IMR-90 (cell line): ENCODE measurements around the gene VIT. TPM values are rescaled to one million over a fixed set of nuclear protein-coding genes. Genes with fewer than 3 reads are reported as not detected.
A peak's percentile ranks its signal among the peaks of the same experiment; 100 is the strongest.

Source experiments
- ATAC-seq: fragments of 200-7000 bp; cut with Tn5 transposase; 2 replicates; pipeline ENCODE4 v1.9.1; 2020; ENCODE audit warnings: low read depth, mild to moderate bottlenecking, moderate library complexity
- BruUV-seq: library from RNA; stranded (reverse); fragments of 400-500 nt; replicated peaks from 2 replicates; lab custom pipeline; 2021; lab: Mats Ljungman, UMichigan
- CTCF ChIA-PET: fragments of 300-600 bp; formaldehyde crosslinking; extraction: SDS; loops from one replicate; lab custom pipeline; 2021; ENCODE audit warnings: antibody characterized with exemption; lab: Yijun Ruan, JAX
- POLR2A ChIA-PET: fragments of 300-600 bp; sonication (Branson Sonifier 250); formaldehyde crosslinking; loops from one replicate; lab custom pipeline; 2022; ENCODE audit warnings: antibody characterized with exemption; ENCODE audit not compliant: unreplicated experiment; lab: Charles Lee
- DNase-seq: peaks from one replicate; pipeline ENCODE4 v3.0.0; 2013
- H2AFZ ChIP-seq: replicated peaks from 2 replicates; pipeline ENCODE3; 2013; ENCODE audit warnings: low read length, mild to moderate bottlenecking; ENCODE audit not compliant: poor library complexity
- H2AK5ac ChIP-seq: 2 replicates; pipeline ENCODE4 v1.6.1; 2013; ENCODE audit warnings: low read depth, low read length, inconsistent platforms
- H2AK9ac ChIP-seq: replicated peaks from 2 replicates; pipeline ENCODE3; 2013; ENCODE audit warnings: mild to moderate bottlenecking, low read depth, low read length, moderate library complexity; ENCODE audit not compliant: poor library complexity
- H2BK120ac ChIP-seq: 2 replicates; pipeline ENCODE4 v1.6.1; 2013; ENCODE audit warnings: low read depth, low read length, inconsistent platforms
- H2BK15ac ChIP-seq: 3 replicates; pipeline ENCODE4 v1.6.1; 2013; ENCODE audit warnings: low read depth, low read length, inconsistent platforms
- H2BK20ac ChIP-seq: 2 replicates; pipeline ENCODE4 v1.6.1; 2013; ENCODE audit warnings: low read depth, mild to moderate bottlenecking, inconsistent platforms, low read length, moderate library complexity
- H2BK5ac ChIP-seq: 2 replicates; pipeline ENCODE4 v1.6.1; 2013; ENCODE audit warnings: mild to moderate bottlenecking, low read depth, low read length, inconsistent platforms; ENCODE audit not compliant: poor library complexity, severe bottlenecking
- H3K14ac ChIP-seq: replicated peaks from 2 replicates; pipeline ENCODE4 v1.6.1; 2013; ENCODE audit warnings: low read depth, low read length, inconsistent platforms
- H3K18ac ChIP-seq: 2 replicates; pipeline ENCODE4 v1.6.1; 2013; ENCODE audit warnings: low read depth, low read length, control low read depth
- H3K23ac ChIP-seq: 2 replicates; pipeline ENCODE4 v1.6.1; 2013; ENCODE audit warnings: low read depth, low read length, inconsistent platforms
- H3K27ac ChIP-seq: 2 replicates; pipeline ENCODE4 v1.5.1; 2013; ENCODE audit warnings: mild to moderate bottlenecking, control low read depth, low read length; ENCODE audit not compliant: insufficient read depth
- H3K27me3 ChIP-seq: 2 replicates; pipeline ENCODE4 v1.6.1; 2013; ENCODE audit warnings: low read length; ENCODE audit not compliant: control insufficient read depth, insufficient read depth
- H3K36me3 ChIP-seq: 2 replicates; pipeline ENCODE4 v1.6.1; 2013; ENCODE audit warnings: low read length, mixed read lengths; ENCODE audit not compliant: control insufficient read depth, insufficient read depth
- H3K4ac ChIP-seq: 2 replicates; pipeline ENCODE4 v1.6.1; 2013; ENCODE audit warnings: low read depth, low read length, inconsistent platforms
- H3K4me1 ChIP-seq: 2 replicates; pipeline ENCODE4 v1.6.1; 2013; ENCODE audit warnings: low read length, mixed read lengths; ENCODE audit not compliant: control insufficient read depth, insufficient read depth
- H3K4me2 ChIP-seq: 2 replicates; pipeline ENCODE4 v1.6.1; 2013; ENCODE audit warnings: low read depth, mild to moderate bottlenecking, control low read depth, low read length, moderate library complexity
- H3K4me3 ChIP-seq: 2 replicates; pipeline ENCODE4 v1.5.1; 2013; ENCODE audit warnings: low read depth, mild to moderate bottlenecking, control low read depth, low read length, moderate library complexity; ENCODE audit not compliant: insufficient read depth
- H3K56ac ChIP-seq: 2 replicates; pipeline ENCODE4 v1.6.1; 2013; ENCODE audit warnings: low read length, inconsistent platforms; ENCODE audit not compliant: insufficient read depth; ENCODE audit errors: extremely low read depth
- H3K79me1 ChIP-seq, 2 experiments: 2 replicates each; pipeline ENCODE4 v1.6.1; 2013; ENCODE audit warnings: low read length in 2 of 2, inconsistent platforms in 1 of 2, low read depth in 1 of 2
- H3K9ac ChIP-seq: 2 replicates; pipeline ENCODE4 v1.6.1; 2013; ENCODE audit warnings: low read depth, low read length, control low read depth
- H3K9me1 ChIP-seq: 2 replicates; pipeline ENCODE4 v1.6.1; 2013; ENCODE audit warnings: low read length, inconsistent platforms; ENCODE audit not compliant: insufficient read depth
- H3K9me3 ChIP-seq: 2 replicates; pipeline ENCODE4 v1.6.1; 2013; ENCODE audit warnings: low read length; ENCODE audit not compliant: control insufficient read depth, insufficient read depth
- H4K20me1 ChIP-seq: 2 replicates; pipeline ENCODE4 v1.6.1; 2013; ENCODE audit warnings: low read length, inconsistent platforms; ENCODE audit not compliant: insufficient read depth
- H4K5ac ChIP-seq: 2 replicates; pipeline ENCODE4 v1.6.1; 2013; ENCODE audit warnings: mild to moderate bottlenecking, low read depth, low read length, control low read depth
- H4K8ac ChIP-seq, 2 experiments: 2 replicates each; pipeline ENCODE4 v1.6.1; 2013; ENCODE audit warnings: low read depth in 2 of 2, low read length in 2 of 2, control low read depth in 1 of 2, inconsistent platforms in 1 of 2
- H4K91ac ChIP-seq: 2 replicates; pipeline ENCODE4 v1.6.1; 2013; ENCODE audit warnings: low read depth, low read length, inconsistent platforms; ENCODE audit not compliant: insufficient read depth
- BHLHE40 ChIP-seq: fragments of 150-350 bp; IDR thresholded peaks from 2 replicates; pipeline ENCODE4 v1.6.1; 2016; ENCODE audit warnings: mild to moderate bottlenecking, low read depth, low read length
- CEBPB ChIP-seq: IDR thresholded peaks from 2 replicates; pipeline ENCODE4 v1.6.1; 2012; ENCODE audit warnings: low read depth, low read length, improper control_type of control experiment
- CHD1 ChIP-seq: IDR thresholded peaks from 2 replicates; pipeline ENCODE4 v1.6.1; 2012; ENCODE audit warnings: low read depth, low read length, improper control_type of control experiment
- ELK1 ChIP-seq: fragments of 150-350 bp; IDR thresholded peaks from 2 replicates; pipeline ENCODE4 v1.6.1; 2016; ENCODE audit warnings: low read depth, mild to moderate bottlenecking, low read length, moderate library complexity, borderline replicate concordance
- FOS ChIP-seq: fragments of 150-350 bp; IDR thresholded peaks from 2 replicates; pipeline ENCODE4 v1.6.1; 2016; ENCODE audit warnings: low read depth, low read length
- MAFK ChIP-seq: IDR thresholded peaks from 2 replicates; pipeline ENCODE4 v1.6.1; 2012; ENCODE audit warnings: low read depth, low read length, improper control_type of control experiment
- MAZ ChIP-seq: IDR thresholded peaks from 2 replicates; pipeline ENCODE4 v1.6.1; 2012; ENCODE audit warnings: low read depth, mild to moderate bottlenecking, low read length, improper control_type of control experiment, moderate library complexity, borderline replicate concordance
- MXI1 ChIP-seq: IDR thresholded peaks from 2 replicates; pipeline ENCODE4 v1.6.1; 2012; ENCODE audit warnings: low read depth, mild to moderate bottlenecking, low read length, moderate library complexity, borderline replicate concordance
- NFE2L2 ChIP-seq: fragments of 150-350 bp; IDR thresholded peaks from 2 replicates; pipeline ENCODE4 v1.6.1; 2016; ENCODE audit warnings: low read depth, mild to moderate bottlenecking, low read length
- POLR2A ChIP-seq: IDR thresholded peaks from 2 replicates; pipeline ENCODE4 v1.6.1; 2012; ENCODE audit warnings: mild to moderate bottlenecking, low read depth, low read length
- RAD21 ChIP-seq: IDR thresholded peaks from 2 replicates; pipeline ENCODE4 v1.6.1; 2012; ENCODE audit warnings: low read length, improper control_type of control experiment
- RCOR1 ChIP-seq: IDR thresholded peaks from 2 replicates; pipeline ENCODE4 v1.6.1; 2012; ENCODE audit warnings: mild to moderate bottlenecking, low read length, improper control_type of control experiment; ENCODE audit not compliant: insufficient replicate concordance
- RFX5 ChIP-seq: IDR thresholded peaks from 2 replicates; pipeline ENCODE4 v1.8.0; 2012; ENCODE audit warnings: low read depth, mild to moderate bottlenecking, low read length, moderate library complexity
- SMC3 ChIP-seq: fragments of 150-350 bp; IDR thresholded peaks from 2 replicates; pipeline ENCODE4 v1.6.1; 2016; ENCODE audit warnings: low read depth, mild to moderate bottlenecking, antibody characterized with exemption, low read length, moderate library complexity
- WGBS, 2 experiments: methylation state at CpG; one replicate each; pipeline versions ENCODE4 v1.1.5 to v1.1.7; 2013; ENCODE audit warnings: missing lambda C conversion rate in 2 of 2; ENCODE audit not compliant: insufficient read length in 1 of 2; ENCODE audit errors: extremely low coverage in 2 of 2; 5-methylcytosine and 5-hydroxymethylcytosine counted together
- dilution Hi-C: fragments of 300-500 bp; cut with HindIII; formaldehyde crosslinking; loops from one replicate; pipeline ENCODE4 v1.14.3; 2018; ENCODE audit warnings: low sequenced_read_pairs; ENCODE audit not compliant: unreplicated experiment
- in situ Hi-C: fragments of 300-500 bp; cut with MboI; formaldehyde crosslinking; loops from 3 replicates; pipeline ENCODE4 v1.14.3; 2019; ENCODE audit warnings: low sequenced_read_pairs, inconsistent platforms, mixed read lengths
- intact Hi-C: fragments of 100-400 bp; cut with micrococcal nuclease; formaldehyde crosslinking; loops from 2 replicates; pipeline ENCODE4 v1.10.0; 2022
- polyA plus RNA-seq, 3 experiments: library from polyadenylated mRNA; depleted of rRNA; stranded (reverse); fragments of >200 nt; gene quantifications; 2 replicates each; pipeline ENCODE4 v1.2.3, GENCODE V29; 2012; ENCODE audit warnings: low replicate concordance in 1 of 3
- total RNA-seq: library from RNA; depleted of rRNA; stranded (reverse); fragments of >200 nt; gene quantifications from 2 replicates; pipeline ENCODE4 v1.2.3, GENCODE V29; 2012
- TF ChIP-seq, protein P1 (sequence below): fragments of 150-350 bp; IDR thresholded peaks from 2 replicates; pipeline ENCODE4 v1.6.1; 2017; ENCODE audit warnings: mild to moderate bottlenecking, antibody characterized with exemption, low read length, low read depth

The VIT gene
- total and polyA plus RNA-seq, 2 of the 4 experiments (the other 2 are of a cell fraction): under 0.01 TPM; not detected in 1

DNA sequence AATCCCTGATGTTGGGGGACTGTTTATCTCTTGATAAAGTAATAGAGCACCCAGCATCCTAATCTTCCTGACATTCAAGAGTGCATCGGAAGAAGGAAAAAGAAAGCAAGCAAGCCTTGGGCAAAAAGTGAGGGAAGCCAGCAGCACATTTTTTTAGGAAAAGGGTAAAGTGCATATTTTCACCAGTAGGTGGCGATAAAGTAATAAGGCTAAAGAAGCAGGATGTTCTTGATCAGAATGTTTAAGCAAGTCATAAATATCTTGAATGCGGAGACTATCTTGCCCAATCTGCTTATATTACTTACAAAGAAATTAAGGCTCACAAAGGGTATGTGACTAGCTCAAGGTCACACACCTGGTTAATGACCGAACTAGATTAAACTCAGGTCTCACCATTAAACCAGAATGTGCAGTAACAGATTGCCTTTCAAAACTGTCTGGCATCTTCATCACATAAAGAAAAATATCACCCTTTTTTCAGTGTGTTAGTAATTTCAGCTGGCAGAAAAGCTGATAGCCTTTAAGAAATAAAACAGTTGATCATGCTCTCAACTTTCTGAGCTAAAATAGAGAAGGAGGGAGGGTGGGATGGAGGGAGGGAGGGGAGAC, 83.8 kb downstream of the VIT start:
- Histone ChIP-seq H3K4me3 (peak overlapping the region; percentile 8; the same call in 1 of the 2 replicates), H3K23ac (no peak overlapping the region), H2BK5ac (no peak overlapping the region), H3K4me1 (no peaks in the 10 kb centered on the region), H4K8ac (no peak overlapping the region), H3K18ac (no peak overlapping the region), H3K79me1 (no peaks in the 10 kb centered on the region), H3K9ac (peak overlapping the region; percentile 81; the same call in 1 of the 2 replicates), H3K9me3 (no peaks in the 10 kb centered on the region), H2BK15ac (no peak overlapping the region), H3K4me2 (peak overlapping the region; percentile 31; the same call in 1 of the 2 replicates), H3K27ac (no peak overlapping the region), H4K20me1 (no peaks in the 10 kb centered on the region), H2BK120ac (no peak overlapping the region), H2AFZ (no peak overlapping the region), H4K5ac (no peak overlapping the region), H3K36me3 (no peaks in the 10 kb centered on the region), H3K14ac (peak overlapping the region; percentile 62), H2BK20ac (no peak overlapping the region), H3K56ac (no peak overlapping the region), H2AK9ac (no peak overlapping the region), H3K27me3 (peaks cover 19% of the 10 kb centered on the region), H2AK5ac (no peak overlapping the region), H4K91ac (no peak overlapping the region), H3K4ac (no peak overlapping the region), H3K9me1 (no peaks in the 10 kb centered on the region)
- intact Hi-C loops (loop anchor here (5.0 to 10.0 kb wide), 2 partner anchors 137 to 266 kb away; no protein-coding TSS in a partner anchor), dilution Hi-C loops (no loop called here), in situ Hi-C loops (loop anchor here (5.0 to 10.0 kb wide), 3 partner anchors 134 to 428 kb away; no protein-coding TSS in a partner anchor)
- WGBS, 2 experiments: no CpG with 5 or more reads among the region's 4 CpGs
- POLR2A ChIA-PET: no interaction called here
- BruUV-seq: no TSS peak
- ATAC-seq (peak; percentile 84), DNase-seq (peak; percentile 66)
- CTCF ChIA-PET: interaction anchor here (0.6 to 2.0 kb wide), 4 partner anchors 10 to 127 kb away, joined by 3 to 9 read pairs (median 4); no protein-coding TSS in a partner anchor
- TF ChIP-seq FOS (no peak), MAFK (no peak), CEBPB (0 out of 2 replicates have a peak, but pooled peaks have one; percentile 29), MXI1 (no peak), NFE2L2 (no peak), RCOR1 (no peak), BHLHE40 (no peak), RFX5 (no peak), POLR2A (no peak), RAD21 (peak; percentile 72), ELK1 (no peak), MAZ (no peak), CHD1 (no peak), SMC3 (peak; percentile 47)
- TF ChIP-seq, protein P1, sequence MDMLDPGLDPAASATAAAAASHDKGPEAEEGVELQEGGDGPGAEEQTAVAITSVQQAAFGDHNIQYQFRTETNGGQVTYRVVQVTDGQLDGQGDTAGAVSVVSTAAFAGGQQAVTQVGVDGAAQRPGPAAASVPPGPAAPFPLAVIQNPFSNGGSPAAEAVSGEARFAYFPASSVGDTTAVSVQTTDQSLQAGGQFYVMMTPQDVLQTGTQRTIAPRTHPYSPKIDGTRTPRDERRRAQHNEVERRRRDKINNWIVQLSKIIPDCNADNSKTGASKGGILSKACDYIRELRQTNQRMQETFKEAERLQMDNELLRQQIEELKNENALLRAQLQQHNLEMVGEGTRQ: no peak
